HG03159 (cell line): ENCODE results near the gene NDFIP1.
"Not testable (repeated sequence)": the region's sequence is repeated elsewhere in the genome, so short reads cannot be mapped to it uniquely, and the experiment has no call there.

Experiments used
- ATAC-seq: cut with Tn5 transposase; IDR thresholded peaks from one replicate; pipeline ENCODE4 v1.9.1; 2021; ENCODE audit warnings: mild to moderate bottlenecking, moderate library complexity; ENCODE audit not compliant: unreplicated experiment

NDFIP1 gene

DNA sequence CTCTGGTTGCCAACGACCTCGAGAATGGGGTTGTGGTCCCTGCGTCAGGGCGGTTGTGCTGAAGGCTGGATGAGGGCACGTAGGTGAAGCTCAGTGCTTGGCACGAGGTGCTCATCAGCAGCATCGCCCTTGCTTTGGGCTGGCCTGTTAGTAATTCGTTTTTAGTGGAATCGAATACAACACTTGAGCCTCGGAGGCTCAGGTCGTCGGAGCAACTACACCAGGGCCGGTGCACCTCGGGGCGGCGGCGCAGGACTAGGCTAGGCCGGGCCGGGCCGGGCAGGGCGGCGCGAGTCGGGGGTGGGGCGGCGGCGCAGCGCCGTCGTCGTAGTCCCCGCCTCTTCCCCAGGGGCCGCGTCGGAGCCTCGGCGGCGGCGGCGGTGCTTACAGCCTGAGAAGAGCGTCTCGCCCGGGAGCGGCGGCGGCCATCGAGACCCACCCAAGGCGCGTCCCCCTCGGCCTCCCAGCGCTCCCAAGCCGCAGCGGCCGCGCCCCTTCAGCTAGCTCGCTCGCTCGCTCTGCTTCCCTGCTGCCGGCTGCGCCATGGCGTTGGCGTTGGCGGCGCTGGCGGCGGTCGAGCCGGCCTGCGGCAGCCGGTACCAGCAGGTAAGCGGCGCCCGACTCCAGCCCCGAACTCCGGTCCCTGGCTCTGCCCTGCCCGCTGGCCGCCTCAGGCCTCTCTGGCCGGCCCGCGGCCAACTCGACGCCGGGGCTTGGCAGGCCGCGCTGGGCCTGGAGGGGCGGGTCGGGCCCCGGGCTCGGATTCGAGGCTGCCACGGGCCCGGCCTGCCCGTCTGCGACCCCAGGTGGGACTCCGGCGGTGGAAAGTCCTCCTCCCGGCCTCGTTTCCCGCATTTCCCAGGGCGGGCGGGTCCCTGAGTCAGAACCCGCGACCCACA is at the start of gene NDFIP1:
TSS of gene NDFIP1 (plus strand) at position 348 of the 899 bp plus-strand sequence. CDS start at position 544, 196 bp downstream.
- ATAC-seq, result peak; percentile 95

DNA sequence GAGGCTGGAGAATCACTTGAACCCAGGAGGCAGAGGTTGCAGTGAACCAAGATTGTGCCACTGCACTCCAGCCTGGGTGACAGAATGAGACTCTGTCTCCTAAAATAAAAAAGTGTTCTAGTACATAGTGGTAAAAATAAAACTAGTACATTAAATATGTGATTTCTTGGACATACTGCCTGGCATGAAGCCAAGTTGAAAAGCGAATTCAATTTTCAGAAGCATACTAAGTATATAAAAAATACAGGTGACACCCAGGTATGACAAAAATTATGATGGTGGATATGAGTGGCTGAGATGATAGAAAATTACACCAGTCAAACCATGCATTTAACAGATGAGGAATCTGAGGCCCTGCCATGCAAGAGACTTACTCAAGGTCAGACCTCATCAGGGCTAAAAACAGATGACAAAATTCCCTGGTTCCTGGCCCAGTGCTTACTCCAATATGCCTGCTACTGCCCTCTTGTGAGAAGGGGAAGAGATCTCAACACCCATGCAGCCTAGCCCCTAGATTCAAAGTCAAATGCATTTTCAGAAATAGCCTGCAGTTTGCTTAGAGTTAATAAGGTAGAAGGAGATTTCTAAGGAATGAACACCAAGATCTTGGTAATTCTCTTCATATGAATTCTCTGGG is 49.2 kb upstream of the NDFIP1 start:
- no peak for ATAC-seq

DNA sequence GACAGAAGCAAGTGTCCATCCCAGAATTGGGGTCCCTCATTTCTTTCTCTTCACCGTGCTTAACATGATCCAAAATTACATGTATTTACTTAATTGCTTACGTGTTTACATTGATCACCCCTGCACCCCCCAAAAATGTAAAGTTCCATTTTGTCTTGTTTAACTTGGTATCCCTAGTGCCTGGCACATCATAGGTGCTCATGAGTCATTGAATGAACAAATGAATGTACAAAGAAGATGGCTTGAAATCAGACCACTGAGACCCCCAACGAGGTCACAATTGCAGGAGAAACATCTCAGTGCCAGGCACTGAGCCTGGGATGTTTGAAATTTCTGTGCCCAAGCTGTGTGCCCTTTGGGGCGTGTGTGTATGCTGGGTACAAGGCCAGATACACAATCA is 45.2 kb upstream of the NDFIP1 start:
- no peak for ATAC-seq

- no peak for ATAC-seq
Measured at GRCh38 chr5:142063878-142064331, 44.7 kb upstream of the NDFIP1 start.

GRCh38 chr5:142065273-142065672 is 43.3 kb upstream of the NDFIP1 start:
- ATAC-seq, result no peak

GRCh38 chr5:142069606-142070399 is 38.8 kb upstream of the NDFIP1 start:
- no peak for ATAC-seq

- no peak for ATAC-seq
Measured at GRCh38 chr5:142070734-142071133, 37.8 kb upstream of the NDFIP1 start.

DNA sequence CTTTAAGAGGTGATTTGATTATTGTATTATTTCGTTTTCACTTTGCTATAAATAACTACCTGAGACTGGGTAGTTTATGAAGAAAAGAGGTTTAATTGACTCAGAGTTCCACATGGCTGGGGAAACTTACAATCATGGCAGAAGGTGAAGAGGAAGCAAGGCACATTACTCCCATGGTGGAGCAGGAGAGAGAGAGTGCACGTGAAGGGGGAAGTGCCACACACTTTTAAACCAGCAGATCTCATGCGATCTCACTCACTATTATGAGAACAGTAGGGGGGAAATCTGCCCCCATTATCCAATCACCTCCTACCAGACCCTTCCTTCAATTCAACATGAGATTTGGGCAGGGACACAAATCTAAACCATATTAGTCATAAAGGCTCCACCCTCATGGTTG is 36.1 kb upstream of the NDFIP1 start:
- ATAC-seq, result no peak

DNA sequence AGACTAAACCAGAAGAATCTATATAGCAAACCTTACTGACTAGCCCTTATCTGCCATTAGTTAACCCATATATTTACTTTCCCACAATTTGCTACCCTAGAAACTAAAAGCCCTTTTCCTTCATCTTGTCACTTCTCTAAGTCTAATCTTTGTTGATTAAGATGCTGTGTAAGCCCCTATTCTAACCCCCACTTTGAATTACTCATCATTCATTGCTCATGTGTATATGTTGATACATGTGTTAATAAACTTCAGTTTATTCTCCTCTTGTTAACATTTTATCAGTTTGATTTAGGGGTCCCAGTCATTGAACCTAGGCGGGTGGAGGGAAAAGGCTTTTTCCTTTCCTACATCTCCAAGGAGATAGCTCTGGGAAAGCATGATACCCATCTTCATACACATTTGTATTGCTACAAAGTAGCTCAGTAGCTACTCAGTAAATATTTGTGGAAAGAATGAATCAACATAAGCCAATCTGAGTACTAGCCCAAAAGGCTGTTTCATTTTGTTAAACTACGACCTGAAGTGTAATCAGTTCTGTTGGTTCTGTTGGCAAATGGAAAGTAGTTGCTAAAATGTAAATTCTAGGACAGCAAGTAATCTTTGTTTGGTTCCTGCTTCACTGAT is 35.1 kb upstream of the NDFIP1 start:
- ATAC-seq, result no peak

DNA sequence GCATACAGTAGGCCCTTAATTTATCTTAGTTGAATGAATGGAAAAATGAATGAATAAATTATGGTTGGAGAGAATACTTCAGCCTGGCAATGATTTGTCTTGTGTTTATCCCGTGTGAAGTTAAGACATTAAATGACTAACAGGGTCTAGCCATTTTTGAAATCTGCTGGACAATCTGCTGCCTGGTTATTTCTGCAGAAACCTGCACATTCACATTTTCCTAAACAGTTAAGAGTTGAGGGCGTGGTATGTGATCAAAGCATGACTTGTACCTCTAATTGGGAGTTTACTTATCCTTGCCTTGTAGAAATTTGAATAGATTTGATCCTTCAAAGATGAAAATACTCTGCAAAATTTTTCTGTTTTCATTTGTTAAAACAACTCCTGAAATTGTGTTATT is 34.6 kb upstream of the NDFIP1 start:
- no peak for ATAC-seq

DNA sequence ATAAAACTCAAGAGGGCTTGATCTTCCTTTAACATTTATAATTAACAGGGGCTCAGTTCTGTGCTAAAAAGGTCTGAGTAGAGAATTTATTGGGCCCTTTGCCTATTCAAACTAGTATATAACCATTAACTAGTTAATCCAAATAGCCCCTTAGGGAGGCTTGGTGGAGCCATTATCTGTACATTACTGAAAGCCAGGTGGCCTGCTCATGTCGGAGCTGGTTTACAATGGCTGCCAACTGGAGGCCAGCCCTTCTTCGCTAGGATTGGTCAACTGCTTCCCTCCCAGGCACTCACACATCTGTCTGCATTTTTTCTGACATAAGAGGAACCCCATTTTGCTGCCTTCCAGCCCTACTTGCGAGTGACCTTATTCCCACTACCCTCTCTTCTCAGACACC is 30.4 kb upstream of the NDFIP1 start:
- ATAC-seq, result no peak

DNA sequence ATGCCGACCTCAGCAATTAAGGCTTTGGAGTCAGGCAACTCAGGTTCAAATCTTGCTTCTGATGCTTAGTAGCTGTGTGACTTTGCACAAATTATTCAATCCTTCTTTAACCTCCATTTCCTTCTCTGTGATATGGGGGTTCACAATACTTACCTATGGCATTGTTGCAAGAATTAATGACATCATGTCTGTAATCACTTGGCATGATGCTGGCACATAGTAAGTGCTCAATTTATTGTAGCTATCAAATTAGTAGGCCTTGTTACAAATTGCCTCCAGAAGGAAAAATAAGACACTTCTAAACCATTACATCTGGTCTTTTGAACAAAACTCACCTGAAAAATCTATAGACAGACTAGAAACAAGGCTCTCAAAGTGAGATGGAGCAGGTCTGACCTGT is 29.9 kb upstream of the NDFIP1 start:
- no peak for ATAC-seq

- ATAC-seq, result no peak
Measured at GRCh38 chr5:142079306-142079721, 29.3 kb upstream of the NDFIP1 start.

- ATAC-seq, result no peak
Measured at GRCh38 chr5:142080248-142080647, 28.3 kb upstream of the NDFIP1 start.

DNA sequence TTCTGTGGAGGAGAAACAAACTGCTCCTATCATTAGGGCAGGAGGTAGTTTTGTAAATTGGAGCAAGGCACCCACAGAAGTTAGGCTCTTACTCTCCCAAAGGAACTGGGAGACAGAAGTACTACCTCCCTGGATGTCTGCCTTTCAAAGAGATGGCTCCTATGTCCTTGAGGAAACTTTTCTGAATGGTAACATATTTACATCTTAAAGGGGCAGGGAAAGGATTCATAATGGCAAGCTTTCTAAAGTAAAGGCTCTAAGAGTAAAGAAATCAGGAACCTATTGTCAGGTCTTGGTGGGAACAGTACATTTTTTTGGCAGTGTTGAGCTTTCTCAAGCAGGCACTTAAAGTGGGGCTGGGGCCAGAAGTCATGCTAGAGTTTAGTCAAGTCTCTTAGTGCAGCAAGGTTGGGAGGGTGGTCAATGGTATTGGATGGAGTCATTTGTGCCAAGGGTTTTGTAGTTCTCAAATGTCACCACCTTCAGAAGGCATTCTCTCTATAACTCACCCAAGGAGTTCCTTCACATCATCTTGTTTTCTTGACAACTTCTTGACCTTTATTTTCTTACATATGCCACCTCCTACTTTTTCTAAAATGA is 26.3 kb upstream of the NDFIP1 start:
- ATAC-seq, result no peak

- ATAC-seq, result no peak
Measured at GRCh38 chr5:142086229-142086628, 22.4 kb upstream of the NDFIP1 start.

DNA sequence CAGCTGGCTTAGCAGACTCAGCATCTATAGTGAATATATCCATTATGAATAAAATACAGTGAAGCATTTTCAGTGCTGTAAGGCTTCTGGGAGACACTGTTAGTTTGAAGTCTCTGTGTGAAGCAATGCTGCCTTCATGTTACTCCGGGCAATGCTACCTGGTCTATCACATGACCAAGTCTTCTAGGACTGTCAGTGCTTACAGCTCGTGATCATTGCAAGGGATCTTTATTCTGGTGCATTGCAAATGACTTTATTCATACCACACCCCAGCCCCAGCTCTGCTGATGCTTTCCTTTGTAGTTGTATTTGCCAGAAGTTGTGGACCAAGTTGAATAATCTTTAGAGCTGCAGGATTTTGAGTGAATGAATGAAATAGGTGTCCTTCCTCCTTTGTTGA is 21.9 kb upstream of the NDFIP1 start:
- no peak for ATAC-seq

- no peak for ATAC-seq
Measured at GRCh38 chr5:142087920-142088679, 20.5 kb upstream of the NDFIP1 start.

DNA sequence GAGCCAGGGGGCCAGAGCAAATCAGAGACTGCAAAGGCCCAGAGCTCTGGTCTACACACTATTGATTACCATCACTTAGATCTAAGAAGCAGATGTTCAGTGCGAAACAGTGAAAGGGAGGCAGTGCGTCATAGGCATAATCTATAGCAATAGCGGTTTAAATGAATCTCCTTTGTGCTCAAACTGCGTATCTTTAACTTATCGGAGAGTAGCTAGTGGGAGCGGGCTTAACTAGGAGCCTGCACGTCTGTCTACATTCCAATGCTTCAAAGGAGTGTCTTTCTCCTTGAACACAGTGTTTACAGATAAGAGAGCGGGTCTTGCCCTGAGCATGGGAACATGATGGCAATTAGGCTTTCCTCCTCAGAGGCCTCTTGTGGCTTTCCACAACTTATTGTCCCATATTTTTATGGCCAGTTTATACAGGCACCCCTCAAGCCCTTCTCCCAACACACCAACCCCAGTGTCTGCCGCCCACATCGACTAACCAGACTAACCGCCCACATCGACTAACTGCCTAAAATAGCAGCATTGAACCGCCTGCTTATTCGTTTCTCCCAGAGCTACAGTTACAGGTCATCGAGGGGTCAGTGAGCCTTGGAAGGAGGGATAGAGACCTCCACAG is 19.6 kb upstream of the NDFIP1 start:
- not testable (repeated sequence) for ATAC-seq
